H1 (cell line): ENCODE measurements around the gene DPP8. TPM values are rescaled to one million over a fixed set of nuclear protein-coding genes. Genes with fewer than 3 reads are reported as not detected.

Experiments used
- MAFK ChIP-seq: IDR thresholded peaks from 2 replicates; pipeline ENCODE4 v1.6.1; 2012; ENCODE audit warnings: low read depth, mild to moderate bottlenecking, improper control_type of control experiment, low read length
- NANOG ChIP-seq: IDR thresholded peaks from 2 replicates; pipeline ENCODE4 v1.6.1; 2011; ENCODE audit warnings: low read length, low read depth, mild to moderate bottlenecking, inconsistent platforms; ENCODE audit not compliant: insufficient read depth, poor library complexity, severe bottlenecking
- POU5F1 ChIP-seq: IDR thresholded peaks from 2 replicates; pipeline ENCODE4 v1.6.1; 2011; ENCODE audit warnings: low read depth, mild to moderate bottlenecking, low read length, moderate library complexity
- polyA plus RNA-seq, 7 experiments: library from polyadenylated mRNA; depleted of rRNA in 3 of 7; stranded (reverse) in 5 of 7; unstranded in 2 of 7; fragments of >200 nt in 5 of 7; fragments of 200-250 nt in 2 of 7; gene quantifications; 1 replicate in 5 of 7; 2 replicates in 1 of 7; 4 replicates in 1 of 7; pipeline versions ENCODE4 v1.2.1 to v1.2.3, GENCODE V29; 2011 to 2013; ENCODE audit warnings: missing spikeins in 2 of 7, mixed read lengths in 2 of 7
- total RNA-seq: library from RNA; stranded (reverse); fragmentation: NEBNext Ultra II Directional; extraction: Animal tissue kit (Norgen Biotek cat#: 25700); gene quantifications from 2 replicates; pipeline ENCODE4 v1.2.1, GENCODE V29; 2021
- TF ChIP-seq, protein P1 (sequence below): fragments of 300-600 bp; sonication (generic); IDR thresholded peaks from 2 replicates; pipeline ENCODE4 v1.7.1; 2012; ENCODE audit warnings: low read length, moderate library complexity, mild to moderate bottlenecking, inconsistent platforms; ENCODE audit not compliant: insufficient replicate concordance
- TF ChIP-seq, protein P2 (sequence below): IDR thresholded peaks from 2 replicates; pipeline ENCODE4 v1.6.1; 2012; ENCODE audit warnings: low read length, inconsistent platforms
- TF ChIP-seq, protein P3 (sequence below): IDR thresholded peaks from 2 replicates; pipeline ENCODE4 v1.6.1; 2012; ENCODE audit warnings: inconsistent platforms

DPP8 gene
- total and polyA plus RNA-seq, 2 of the 8 experiments (the other 6 are each of a cell fraction or from before 2014, with no cell fraction given): 9.9 to 26.0 TPM

DNA sequence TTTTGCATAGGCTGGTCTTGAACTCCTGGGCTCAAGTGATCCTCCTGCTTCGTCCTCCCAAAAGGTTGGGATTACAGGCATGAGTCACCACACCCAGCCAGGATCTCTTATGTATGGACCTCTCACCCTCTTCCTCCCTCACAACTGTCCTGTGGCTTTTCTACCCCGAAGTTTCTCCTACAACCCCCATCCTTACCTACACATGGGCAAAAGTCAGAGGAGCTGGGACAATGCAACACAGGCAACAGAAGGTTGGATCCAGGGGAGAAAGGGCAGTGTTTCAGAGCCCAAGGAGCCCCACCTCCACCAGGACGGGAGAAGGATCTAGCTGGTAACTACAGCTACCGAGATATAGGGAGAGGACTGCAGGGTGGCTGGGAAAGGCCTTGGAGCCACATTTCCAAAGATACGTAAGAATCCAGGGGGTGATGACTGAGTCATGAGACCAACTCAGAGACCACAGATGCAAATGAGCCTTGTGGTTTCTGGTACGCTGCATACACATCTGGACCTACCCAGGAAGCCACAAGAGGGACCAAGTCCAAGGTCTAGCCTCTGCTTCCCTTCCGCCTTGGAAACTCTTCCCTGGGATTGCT is 108.4 kb downstream of the DPP8 start (continued):
- TF ChIP-seq, protein P1, sequence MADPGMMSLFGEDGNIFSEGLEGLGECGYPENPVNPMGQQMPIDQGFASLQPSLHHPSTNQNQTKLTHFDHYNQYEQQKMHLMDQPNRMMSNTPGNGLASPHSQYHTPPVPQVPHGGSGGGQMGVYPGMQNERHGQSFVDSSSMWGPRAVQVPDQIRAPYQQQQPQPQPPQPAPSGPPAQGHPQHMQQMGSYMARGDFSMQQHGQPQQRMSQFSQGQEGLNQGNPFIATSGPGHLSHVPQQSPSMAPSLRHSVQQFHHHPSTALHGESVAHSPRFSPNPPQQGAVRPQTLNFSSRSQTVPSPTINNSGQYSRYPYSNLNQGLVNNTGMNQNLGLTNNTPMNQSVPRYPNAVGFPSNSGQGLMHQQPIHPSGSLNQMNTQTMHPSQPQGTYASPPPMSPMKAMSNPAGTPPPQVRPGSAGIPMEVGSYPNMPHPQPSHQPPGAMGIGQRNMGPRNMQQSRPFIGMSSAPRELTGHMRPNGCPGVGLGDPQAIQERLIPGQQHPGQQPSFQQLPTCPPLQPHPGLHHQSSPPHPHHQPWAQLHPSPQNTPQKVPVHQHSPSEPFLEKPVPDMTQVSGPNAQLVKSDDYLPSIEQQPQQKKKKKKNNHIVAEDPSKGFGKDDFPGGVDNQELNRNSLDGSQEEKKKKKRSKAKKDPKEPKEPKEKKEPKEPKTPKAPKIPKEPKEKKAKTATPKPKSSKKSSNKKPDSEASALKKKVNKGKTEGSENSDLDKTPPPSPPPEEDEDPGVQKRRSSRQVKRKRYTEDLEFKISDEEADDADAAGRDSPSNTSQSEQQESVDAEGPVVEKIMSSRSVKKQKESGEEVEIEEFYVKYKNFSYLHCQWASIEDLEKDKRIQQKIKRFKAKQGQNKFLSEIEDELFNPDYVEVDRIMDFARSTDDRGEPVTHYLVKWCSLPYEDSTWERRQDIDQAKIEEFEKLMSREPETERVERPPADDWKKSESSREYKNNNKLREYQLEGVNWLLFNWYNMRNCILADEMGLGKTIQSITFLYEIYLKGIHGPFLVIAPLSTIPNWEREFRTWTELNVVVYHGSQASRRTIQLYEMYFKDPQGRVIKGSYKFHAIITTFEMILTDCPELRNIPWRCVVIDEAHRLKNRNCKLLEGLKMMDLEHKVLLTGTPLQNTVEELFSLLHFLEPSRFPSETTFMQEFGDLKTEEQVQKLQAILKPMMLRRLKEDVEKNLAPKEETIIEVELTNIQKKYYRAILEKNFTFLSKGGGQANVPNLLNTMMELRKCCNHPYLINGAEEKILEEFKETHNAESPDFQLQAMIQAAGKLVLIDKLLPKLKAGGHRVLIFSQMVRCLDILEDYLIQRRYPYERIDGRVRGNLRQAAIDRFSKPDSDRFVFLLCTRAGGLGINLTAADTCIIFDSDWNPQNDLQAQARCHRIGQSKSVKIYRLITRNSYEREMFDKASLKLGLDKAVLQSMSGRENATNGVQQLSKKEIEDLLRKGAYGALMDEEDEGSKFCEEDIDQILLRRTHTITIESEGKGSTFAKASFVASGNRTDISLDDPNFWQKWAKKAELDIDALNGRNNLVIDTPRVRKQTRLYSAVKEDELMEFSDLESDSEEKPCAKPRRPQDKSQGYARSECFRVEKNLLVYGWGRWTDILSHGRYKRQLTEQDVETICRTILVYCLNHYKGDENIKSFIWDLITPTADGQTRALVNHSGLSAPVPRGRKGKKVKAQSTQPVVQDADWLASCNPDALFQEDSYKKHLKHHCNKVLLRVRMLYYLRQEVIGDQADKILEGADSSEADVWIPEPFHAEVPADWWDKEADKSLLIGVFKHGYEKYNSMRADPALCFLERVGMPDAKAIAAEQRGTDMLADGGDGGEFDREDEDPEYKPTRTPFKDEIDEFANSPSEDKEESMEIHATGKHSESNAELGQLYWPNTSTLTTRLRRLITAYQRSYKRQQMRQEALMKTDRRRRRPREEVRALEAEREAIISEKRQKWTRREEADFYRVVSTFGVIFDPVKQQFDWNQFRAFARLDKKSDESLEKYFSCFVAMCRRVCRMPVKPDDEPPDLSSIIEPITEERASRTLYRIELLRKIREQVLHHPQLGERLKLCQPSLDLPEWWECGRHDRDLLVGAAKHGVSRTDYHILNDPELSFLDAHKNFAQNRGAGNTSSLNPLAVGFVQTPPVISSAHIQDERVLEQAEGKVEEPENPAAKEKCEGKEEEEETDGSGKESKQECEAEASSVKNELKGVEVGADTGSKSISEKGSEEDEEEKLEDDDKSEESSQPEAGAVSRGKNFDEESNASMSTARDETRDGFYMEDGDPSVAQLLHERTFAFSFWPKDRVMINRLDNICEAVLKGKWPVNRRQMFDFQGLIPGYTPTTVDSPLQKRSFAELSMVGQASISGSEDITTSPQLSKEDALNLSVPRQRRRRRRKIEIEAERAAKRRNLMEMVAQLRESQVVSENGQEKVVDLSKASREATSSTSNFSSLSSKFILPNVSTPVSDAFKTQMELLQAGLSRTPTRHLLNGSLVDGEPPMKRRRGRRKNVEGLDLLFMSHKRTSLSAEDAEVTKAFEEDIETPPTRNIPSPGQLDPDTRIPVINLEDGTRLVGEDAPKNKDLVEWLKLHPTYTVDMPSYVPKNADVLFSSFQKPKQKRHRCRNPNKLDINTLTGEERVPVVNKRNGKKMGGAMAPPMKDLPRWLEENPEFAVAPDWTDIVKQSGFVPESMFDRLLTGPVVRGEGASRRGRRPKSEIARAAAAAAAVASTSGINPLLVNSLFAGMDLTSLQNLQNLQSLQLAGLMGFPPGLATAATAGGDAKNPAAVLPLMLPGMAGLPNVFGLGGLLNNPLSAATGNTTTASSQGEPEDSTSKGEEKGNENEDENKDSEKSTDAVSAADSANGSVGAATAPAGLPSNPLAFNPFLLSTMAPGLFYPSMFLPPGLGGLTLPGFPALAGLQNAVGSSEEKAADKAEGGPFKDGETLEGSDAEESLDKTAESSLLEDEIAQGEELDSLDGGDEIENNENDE: no peak
- TF ChIP-seq MAFK (no peak), POU5F1 (no peak), NANOG (no peak)
- TF ChIP-seq, protein P2, sequence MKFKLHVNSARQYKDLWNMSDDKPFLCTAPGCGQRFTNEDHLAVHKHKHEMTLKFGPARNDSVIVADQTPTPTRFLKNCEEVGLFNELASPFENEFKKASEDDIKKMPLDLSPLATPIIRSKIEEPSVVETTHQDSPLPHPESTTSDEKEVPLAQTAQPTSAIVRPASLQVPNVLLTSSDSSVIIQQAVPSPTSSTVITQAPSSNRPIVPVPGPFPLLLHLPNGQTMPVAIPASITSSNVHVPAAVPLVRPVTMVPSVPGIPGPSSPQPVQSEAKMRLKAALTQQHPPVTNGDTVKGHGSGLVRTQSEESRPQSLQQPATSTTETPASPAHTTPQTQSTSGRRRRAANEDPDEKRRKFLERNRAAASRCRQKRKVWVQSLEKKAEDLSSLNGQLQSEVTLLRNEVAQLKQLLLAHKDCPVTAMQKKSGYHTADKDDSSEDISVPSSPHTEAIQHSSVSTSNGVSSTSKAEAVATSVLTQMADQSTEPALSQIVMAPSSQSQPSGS: no peak
- TF ChIP-seq, protein P3, sequence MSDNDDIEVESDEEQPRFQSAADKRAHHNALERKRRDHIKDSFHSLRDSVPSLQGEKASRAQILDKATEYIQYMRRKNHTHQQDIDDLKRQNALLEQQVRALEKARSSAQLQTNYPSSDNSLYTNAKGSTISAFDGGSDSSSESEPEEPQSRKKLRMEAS: no peak
